Germinal center (tissue), 1 donor: ENCODE measurements around the gene CCDC91.
"Not testable (repeated sequence)": the region's sequence is repeated elsewhere in the genome, so short reads cannot be mapped to it uniquely, and the experiment has no call there.

Experiments
- DNase-seq: peaks from one replicate; pipeline ENCODE4 v3.0.0; 2012; ENCODE audit warnings: mixed read lengths, low spot score

Gene CCDC91

GRCh38 chr12:28184375-28184774, 5.9 kb upstream of the CCDC91 start:
- no peak for DNase-seq

GRCh38 chr12:28186500-28186899, 3.8 kb upstream of the CCDC91 start:
- no peak for DNase-seq

DNA sequence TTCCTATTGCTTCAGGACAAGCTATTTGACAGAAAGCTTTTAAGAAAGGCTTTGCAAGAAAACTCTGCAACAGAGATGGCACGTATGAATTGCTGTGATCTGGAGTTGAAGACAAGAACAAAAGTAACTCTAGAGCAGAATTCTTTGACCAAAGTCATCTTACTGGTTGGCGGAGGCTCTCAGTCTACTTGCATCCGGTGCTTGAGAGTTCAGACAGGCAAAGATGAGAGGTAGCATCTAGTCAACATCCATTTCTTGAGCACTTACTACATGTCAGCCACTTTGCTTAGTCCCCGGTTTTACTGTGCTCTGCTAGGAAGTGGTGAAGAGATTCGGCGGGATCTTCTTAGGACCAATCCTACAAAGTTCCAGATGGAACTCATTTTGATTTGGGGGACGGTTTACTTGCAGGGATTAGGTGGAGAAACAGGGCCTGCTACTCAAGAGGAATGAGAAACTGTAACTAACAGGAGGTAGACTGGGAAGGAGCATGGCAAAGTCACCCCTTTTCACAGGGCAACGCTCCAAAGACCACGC, 404 bp upstream of the CCDC91 start:
- DNase-seq = no peak

GRCh38 chr12:28191051-28192048, 1.1 kb downstream of the CCDC91 start:
- peak; percentile 5 for DNase-seq

- DNase-seq = no peak
Measured at GRCh38 chr12:28192125-28192524, 1.9 kb downstream of the CCDC91 start.

DNA sequence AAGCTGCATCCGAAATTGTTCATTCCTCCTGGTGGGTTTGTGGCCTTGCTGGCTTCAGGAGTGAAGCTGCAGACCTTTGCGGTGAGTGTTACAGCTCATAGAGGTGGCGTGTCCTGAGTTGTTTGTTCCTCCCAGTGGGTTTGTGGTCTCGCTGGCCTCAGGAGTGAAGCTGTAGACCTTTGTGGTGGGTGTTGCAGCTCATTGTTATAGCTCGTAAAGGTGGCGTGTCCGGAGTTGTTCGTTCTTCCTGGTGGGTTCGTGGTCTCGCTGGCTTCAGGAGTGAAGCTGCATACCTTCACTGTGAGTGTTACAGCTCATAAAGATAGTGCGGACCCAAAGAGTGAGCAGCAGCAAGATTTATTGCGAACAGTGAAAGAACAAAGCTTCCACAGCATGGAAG, 4.4 kb downstream of the CCDC91 start:
- not testable (repeated sequence) for DNase-seq

DNA sequence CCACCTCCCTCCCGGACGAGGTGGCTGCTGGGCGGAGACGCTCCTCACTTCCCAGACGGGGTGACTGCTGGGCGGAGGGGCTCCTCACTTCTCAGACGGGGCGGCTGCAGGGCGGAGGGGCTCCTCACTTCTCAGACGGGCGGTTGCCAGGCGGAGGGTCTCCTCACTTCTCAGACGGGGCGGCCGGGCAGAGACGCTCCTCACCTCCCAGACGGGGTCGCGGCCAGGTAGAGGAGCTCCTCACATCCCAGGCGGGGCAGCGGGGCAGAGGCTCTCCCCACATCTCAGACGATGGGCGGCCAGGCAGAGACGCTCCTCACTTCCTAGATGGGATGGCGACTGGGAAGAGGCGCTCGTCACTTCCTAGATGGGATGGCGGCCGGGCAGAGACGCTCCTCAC, 10.9 kb downstream of the CCDC91 start:
- not testable (repeated sequence) for DNase-seq

GRCh38 chr12:28202374-28203130, 12.3 kb downstream of the CCDC91 start:
- no peak for DNase-seq

DNA sequence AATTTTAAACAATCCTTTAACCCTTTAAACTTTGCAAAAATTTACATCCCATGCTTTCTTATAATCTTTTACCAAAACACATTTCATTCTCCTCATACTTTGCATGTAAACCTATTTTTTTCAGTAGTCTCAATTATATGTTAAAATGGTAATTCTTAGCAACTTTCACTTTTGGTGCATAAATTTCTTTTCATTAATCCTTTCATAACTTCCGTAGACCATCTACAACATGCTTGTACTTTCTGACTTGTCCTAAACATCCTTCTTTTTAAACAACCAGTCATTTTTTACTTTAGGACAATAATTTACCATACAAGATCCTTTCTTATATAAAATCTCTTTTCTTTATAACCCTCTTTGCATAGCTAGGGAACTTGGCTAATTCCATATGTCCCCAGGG, 19.5 kb downstream of the CCDC91 start:
- DNase-seq = no peak

DNA sequence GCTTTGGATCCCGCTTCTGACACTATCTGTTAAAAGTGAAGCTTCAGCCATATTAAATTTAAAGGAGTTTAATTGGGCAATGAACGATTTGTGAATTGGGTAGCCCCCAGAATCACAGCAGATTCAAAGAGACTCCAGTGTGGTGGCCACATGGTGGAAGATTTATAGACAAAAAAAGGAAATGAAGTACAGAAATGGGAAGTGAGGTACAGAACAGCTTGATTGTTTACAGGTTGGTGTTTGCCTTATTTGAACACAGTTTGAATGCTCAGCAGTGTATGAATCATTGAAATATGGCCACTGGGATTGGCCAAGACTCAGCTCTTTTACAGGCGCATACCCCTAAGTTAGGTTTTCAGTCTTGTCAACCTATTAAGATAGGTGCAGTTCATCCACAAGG, 21.9 kb downstream of the CCDC91 start:
- no peak for DNase-seq

- DNase-seq = no peak
Measured at GRCh38 chr12:28215021-28215420, 24.8 kb downstream of the CCDC91 start.

DNA sequence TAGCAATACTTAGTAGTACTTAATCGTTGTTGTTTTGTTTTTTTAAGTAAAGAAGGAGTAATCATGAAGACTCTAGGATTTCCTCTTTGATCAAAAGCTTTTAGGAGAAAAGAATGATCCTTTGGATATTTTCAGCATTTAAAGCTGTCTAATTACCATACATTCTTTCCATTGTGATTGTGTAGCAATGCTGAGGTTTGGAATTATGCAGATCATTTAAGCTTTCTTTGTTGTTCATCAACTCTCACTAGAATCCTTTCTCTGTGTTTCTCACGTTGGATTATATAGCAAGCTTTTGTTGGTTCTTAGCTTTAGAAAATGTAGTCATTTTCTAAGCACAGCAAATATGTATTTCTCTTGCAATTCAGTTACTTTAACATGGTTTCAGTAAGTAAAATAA, 25.8 kb downstream of the CCDC91 start:
- no peak for DNase-seq

- DNase-seq = no peak
Measured at GRCh38 chr12:28217805-28218204, 27.5 kb downstream of the CCDC91 start.

DNA sequence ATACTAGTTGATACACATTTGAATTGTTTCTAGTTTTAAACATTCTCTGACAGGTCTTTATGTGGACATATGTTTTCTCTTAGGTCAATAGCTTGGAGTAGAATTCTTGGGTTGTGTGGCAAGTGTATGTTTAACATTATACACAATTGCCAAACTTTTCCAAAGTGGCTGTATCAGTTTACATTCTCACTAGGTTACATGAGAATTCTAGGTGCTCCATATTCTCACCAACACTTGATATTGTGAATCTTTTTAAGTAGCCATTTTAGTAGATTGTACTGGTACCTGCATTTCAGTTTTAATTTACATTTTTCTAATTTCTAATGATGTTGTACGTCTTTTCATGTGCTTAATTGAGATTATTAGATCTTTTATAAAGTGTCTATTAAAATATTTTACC, 28.6 kb downstream of the CCDC91 start:
- DNase-seq = no peak

- DNase-seq = no peak
Measured at GRCh38 chr12:28219827-28220226, 29.6 kb downstream of the CCDC91 start.

- no peak for DNase-seq
Measured at GRCh38 chr12:28222081-28222700, 31.9 kb downstream of the CCDC91 start.

DNA sequence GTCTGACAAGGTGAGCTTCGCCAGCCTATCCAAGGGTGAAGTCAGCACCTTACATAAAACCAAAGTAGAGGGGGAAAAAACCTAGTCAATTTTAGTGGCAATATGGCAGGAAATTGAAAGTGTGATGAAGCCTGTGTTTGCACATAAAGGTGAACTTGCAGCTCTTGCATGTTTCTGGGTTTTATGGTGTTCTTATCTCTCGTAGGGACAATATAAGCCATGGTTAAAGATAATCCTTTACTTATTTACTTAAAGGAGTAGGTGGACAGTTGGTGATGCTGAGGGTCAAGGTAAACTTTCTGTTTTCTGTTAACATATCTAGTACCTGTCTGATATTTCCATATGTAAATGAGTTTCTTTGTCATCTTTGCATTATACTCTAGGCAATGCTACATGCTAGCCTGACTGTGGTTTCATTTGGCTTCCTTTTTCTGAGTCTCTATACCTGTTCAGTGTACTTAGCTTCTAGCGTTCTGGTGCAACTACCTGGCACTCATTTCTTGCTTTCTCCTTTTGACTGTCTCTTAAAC, 32.8 kb downstream of the CCDC91 start:
- DNase-seq = peak; percentile 35

DNA sequence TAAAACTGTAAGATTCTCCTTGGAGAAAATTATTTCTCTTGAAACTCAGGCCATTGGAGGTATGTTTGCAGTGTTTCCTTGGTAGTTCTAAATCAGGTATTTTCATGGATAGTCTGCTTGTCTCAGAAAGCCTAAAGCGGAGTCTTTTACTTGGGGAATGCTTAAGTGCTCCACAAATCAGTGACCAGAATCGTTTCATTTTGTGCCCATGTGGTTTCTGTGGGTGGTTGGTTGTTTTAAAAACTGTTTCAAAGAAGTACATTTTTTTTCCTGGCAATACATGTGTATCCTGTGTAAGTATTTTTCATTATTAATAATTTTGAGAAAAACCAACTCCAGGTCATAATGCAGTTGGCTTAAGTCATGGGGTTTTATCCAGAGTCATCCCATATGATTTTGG, 33.6 kb downstream of the CCDC91 start:
- no peak for DNase-seq

- no peak for DNase-seq
Measured at GRCh38 chr12:28226705-28227104, 36.4 kb downstream of the CCDC91 start.

DNA sequence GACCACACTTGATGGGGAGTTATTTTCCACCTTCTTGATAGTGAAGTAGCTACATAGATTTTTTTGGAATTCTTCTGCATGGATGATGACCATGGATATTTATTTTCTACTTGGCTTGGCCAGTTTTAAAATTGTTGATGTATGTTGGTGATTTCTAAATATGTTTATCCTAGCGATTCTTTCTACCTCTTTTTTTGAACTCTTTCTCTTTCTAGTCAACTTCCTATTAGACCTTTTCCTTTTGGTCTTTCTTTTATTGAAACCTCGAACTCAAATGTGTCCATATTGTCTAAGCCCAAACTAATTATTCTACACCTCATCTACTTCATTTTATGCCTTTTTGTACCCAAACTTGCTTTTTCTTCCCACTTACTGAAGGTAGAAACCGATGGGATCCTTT, 37.0 kb downstream of the CCDC91 start:
- DNase-seq = no peak

GRCh38 chr12:28231248-28231647, 41.0 kb downstream of the CCDC91 start:
- no peak for DNase-seq
